SHP77 treated with DMSO at 0.1 percent for 48 hours (cell line): ENCODE measurements around the gene FBRS.
"Not testable (repeated sequence)": the region's sequence is repeated elsewhere in the genome, so short reads cannot be mapped to it uniquely, and the experiment has no call there.

ENCODE experiments used
- DNase-seq: peaks from one replicate; lab custom pipeline; 2025; lab: John Stamatoyannopoulos, UW

FBRS gene

GRCh38 chr16:30665155-30665829 is 7.1 kb downstream of the FBRS start:
- DNase-seq: no peak

GRCh38 chr16:30665830-30666190 is 7.6 kb downstream of the FBRS start:
- DNase-seq: no peak

- no peak for DNase-seq
Measured at GRCh38 chr16:30666681-30667080, 8.4 kb downstream of the FBRS start.

- no peak for DNase-seq
Measured at GRCh38 chr16:30667361-30667905, 9.2 kb downstream of the FBRS start.

GRCh38 chr16:30668393-30668792 is 10.2 kb downstream of the FBRS start:
- DNase-seq: no peak

GRCh38 chr16:30669026-30669902 is 11.0 kb downstream of the FBRS start:
- DNase-seq: no peak

- no peak for DNase-seq
Measured at GRCh38 chr16:30669903-30670824, 11.9 kb downstream of the FBRS start.

- no peak for DNase-seq
Measured at GRCh38 chr16:30675143-30675542, 16.9 kb downstream of the FBRS start.

- no peak for DNase-seq
Measured at GRCh38 chr16:30677931-30678585, 19.8 kb downstream of the FBRS start.

GRCh38 chr16:30678586-30678970 is 20.3 kb downstream of the FBRS start:
- DNase-seq: no peak

GRCh38 chr16:30680326-30680725 is 22.1 kb downstream of the FBRS start:
- DNase-seq: no peak

GRCh38 chr16:30688701-30689100 is 30.5 kb downstream of the FBRS start:
- DNase-seq: no peak

GRCh38 chr16:30691907-30692306 is 33.7 kb downstream of the FBRS start:
- no peak for DNase-seq

- no peak for DNase-seq
Measured at GRCh38 chr16:30692396-30693064, 34.3 kb downstream of the FBRS start.

GRCh38 chr16:30694926-30695693 is 36.9 kb downstream of the FBRS start:
- no peak for DNase-seq

- not testable (repeated sequence) for DNase-seq
Measured at GRCh38 chr16:30696646-30697045, 38.4 kb downstream of the FBRS start.

- DNase-seq: peak; percentile 93
Measured at GRCh38 chr16:30697264-30698138, 39.3 kb downstream of the FBRS start.

- DNase-seq: peak; percentile 84
Measured at GRCh38 chr16:30698139-30698815, 40.0 kb downstream of the FBRS start.
